GM18867 (cell line): ENCODE results near the gene PDIA4.

Experiments
- ATAC-seq: cut with Tn5 transposase; IDR thresholded peaks from one replicate; pipeline ENCODE4 v1.9.1; 2021; ENCODE audit warnings: mild to moderate bottlenecking, moderate library complexity; ENCODE audit not compliant: unreplicated experiment

Gene PDIA4

DNA sequence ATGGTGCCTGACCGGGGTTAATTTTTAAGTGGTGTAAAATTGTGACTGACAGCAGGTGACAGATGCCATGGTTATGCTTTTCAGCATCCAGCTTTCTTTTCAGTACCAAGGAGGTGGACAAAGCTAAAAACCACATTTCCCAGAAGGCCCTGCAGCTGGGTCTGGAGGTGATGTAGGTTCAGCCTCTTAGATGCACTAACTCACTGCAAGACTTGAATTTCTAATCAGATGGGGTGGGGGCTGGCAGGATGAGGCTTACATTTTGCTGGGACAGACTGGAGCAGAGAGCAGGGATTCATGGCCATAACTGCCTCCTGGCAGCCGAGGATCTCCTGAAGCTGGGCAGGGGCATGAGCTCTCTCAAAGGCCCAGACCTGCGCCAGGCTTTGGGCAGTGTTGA is 52.4 kb downstream of the PDIA4 start:
- ATAC-seq, result no peak

DNA sequence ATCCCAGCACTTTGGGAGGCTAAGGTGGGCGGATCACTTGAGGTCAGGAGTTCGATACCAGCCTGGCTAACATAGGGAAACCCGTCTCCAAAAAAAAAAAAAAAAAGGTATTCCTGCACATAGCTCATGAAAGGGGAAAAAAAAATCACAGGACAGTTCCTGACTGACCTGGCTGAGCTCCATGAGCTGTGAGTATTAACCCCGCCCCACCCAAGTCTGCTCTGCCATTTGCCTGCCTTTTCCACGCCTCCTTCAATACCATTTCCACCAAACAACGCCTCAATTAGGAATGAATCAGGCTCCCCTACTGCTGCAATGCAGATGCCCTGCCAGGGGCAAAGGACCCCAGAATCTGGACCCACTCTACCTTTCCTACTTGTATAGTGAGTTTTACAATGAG is 55.0 kb downstream of the PDIA4 start:
- no peak for ATAC-seq

DNA sequence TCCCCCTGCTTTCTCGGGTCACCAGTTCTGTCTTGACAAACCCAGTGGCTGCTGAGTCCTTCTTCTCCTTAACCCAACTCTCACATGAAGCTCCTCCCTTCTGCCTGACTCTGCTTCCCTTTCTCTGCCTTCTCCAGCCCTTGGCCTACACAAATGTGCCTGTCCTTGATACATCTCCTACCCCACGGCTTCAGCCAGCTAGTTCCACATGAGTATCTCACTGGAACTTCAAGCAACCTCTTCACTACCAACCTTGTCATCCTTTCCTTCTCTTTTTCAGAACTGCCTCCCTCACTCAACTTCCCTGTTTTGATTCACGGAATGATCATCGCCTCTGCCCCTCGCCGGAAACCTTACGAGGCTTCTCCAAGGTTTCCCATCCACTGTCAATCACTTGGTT is 55.9 kb downstream of the PDIA4 start:
- ATAC-seq, result no peak

DNA sequence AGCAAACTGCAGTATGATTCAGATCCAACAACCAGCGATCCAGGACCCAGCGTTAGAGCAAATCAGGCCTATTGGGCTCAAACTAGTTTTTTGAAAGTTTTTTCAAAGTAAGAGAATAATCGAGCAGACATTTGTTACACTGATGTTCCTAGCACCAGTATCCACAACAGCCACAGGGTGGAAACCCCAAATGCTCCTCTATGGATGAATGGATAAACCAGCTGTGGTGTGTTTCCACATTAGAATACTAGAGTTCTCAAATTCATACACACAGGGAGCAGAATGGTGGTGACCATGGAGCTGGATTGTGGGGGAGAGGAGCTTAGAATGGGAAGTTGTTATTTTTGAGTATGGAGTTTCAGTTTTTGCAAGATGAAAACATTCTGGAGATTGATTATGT is 60.7 kb downstream of the PDIA4 start:
- ATAC-seq, result no peak

DNA sequence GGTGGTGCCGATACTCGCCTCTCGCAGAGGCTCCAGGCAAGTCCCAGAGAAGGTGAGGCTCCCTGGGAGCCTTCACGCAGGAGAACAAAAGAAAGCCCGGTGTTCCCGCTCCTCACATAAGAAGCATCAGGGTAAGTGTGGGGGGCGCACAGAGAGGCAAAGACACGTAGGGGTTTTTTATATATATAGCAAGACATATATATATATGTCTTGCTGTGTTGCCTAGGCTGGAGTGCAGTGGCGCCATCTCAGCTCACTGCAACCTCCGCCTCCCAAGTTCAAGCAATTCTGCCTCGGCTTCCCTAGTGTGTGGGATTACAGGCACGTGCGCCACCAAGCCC is 61.3 kb downstream of the PDIA4 start:
- no peak for ATAC-seq

DNA sequence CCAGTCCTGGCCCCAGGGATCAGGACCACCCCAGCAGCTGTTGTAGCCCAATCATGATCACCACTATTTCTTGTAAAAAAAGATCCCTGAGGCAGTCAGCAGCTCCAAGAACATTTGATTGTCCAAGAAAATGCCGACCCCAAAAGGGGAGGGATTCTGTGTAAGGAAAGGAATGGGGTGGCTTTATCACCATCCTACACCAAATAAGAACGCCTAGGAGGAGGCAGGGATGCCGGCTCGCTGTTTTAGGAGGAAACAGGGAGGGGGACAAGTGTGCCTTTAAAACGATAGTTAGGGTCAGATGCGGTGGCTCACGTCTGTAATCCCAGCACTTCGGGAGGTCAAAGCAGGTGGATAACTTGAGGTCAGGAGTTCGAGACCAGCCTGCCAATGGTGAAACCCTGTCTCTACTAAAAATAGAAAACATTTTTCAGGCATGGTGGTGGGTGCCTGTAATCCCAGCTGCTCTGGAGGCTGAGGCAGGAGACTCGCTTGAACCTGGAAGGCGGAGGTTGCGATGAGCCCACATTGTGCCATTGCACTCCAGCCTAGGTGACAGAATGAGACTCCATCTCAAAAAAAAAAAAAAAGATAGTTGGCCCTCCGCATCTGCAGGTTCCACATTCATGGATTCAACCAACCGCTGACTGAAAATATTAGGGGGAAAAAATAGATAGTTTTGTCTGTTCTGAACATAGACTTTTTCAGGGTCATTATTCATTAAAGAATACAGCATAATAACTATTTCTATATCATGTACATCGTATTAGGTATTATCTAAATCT is 63.6 kb downstream of the PDIA4 start:
- ATAC-seq, result no peak

DNA sequence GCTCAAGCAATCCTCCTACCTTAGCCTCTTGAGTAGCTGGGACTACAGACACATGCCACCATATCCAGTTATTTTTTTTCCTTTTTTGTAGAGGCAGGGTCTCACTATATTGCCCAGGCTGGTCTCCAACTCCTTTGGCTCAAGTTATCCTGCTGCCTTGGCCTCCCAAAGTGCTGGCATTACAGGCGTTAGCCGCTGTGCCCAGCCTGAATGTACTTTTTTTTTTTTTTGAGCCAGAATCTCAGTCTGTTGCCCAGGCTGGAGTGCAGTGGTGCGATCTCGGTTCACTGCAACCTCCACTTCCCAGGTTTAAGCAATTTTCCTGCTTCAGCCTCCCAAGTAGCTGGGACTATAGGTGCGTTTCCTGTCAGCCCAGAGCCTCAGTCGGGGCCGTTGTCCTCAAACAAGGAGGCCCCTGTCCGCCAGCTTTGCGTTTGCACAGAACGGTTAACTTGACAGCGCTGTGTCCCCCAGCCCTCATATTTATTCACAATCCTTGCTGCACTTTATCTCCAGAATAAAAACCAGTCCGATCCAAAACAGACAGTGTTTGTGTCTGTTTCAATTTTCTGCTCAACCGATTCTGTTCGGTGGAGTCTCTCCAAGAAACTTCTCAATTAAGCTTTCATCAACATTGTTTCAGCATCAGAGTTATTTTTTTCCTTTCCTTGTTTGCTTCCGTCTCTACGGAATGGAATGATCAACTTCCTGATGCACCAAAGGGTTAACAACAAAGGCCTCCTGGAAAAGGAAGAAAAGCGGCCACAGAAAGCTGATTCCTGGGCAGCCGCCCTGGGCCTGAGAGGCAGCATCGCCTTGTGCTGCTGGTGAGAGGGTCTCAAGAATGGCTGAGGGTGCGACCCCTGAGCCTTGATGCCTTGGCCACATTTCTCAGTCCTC is 64.5 kb downstream of the PDIA4 start:
- no peak for ATAC-seq

DNA sequence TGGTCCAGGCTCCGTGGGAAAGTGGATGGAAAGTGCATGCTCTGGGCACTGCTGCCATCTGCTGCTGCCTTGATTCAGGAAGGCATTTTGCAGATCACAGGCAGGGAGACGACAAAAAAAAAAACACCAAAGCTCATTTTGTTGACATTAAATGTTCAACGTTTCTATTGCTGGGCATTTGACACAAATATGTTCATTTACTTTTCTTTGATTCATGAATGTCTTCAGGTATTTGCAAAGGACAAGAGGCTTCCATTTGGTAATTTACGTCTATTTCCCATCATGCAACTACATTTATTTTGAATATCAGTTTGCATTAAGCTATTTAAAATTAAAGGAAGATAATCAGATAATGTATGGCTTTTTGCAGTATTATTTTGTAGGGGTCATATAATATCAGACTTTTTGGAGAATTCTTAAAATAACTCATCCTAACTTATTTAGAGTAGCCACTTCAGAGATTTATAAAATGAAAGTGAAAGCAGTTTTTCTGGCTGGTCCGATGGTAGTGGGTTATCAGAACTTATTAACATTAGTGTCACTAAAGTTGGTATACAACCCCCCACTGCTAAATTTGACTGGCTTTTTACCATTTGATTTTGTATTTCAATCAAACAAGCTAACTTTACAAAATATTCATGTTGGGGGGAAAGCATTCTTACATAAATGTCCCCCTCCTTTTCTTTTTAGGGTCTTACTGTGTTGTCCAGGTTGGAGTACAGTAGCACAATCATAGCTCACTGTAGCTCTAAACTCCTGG is 65.3 kb downstream of the PDIA4 start:
- ATAC-seq, result peak; percentile 66

DNA sequence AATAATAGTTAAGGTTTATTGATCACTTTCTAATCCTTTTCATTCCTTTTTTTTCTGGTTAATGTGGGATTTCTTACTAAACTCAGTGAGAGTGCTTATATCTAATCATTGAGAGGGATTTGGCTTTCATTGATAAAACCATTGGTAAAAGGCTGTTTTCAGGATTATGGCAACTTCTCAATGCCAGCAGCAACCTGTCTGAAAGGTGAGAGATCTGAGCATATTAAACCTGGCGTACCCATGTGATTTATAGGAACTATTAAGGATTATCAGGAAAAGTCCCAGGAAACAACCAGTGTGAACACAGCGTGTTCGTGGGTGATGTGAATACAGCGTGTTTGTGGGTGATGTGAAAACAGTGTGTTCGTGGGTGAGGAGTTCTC is 65.9 kb downstream of the PDIA4 start:
- ATAC-seq, result no peak

DNA sequence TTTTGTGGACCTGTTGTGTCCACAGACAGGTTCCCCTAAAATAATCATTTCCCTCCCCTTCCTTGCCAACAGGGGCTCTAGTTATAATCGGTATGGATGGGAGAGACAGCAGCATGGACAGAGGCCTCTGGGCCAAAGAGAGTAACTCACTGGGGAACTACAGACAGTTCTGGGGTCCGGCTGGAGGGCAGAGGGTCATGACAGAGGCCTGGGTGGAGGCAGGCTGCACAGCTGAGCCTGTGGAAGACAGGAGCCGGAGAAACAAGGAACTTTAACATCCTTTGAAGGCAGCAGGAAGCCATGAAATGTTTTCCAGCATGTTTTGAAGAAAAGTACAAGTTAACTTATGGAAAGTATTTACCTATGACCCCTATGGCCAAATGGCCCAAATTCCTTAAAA is 68.6 kb downstream of the PDIA4 start:
- no peak for ATAC-seq

DNA sequence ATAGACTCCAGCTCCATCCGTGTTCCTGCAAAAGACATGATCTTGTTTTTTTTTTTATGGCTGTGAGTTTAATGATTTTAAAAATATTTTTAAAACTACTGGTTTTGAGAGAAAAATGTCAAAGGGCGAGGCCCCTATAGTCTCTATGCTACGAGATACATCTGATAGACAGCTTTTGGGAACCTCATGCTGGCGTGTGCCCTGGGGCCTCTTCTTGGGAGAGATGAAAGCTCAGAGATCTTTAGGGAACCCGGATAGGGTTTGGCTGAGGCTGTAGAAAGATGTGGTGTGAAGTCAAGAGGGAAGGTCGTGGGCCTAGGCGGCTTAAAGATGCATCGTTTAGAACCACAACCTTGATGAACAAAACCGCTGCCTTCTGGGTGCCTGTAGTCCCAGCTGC is 70.2 kb downstream of the PDIA4 start:
- no peak for ATAC-seq

DNA sequence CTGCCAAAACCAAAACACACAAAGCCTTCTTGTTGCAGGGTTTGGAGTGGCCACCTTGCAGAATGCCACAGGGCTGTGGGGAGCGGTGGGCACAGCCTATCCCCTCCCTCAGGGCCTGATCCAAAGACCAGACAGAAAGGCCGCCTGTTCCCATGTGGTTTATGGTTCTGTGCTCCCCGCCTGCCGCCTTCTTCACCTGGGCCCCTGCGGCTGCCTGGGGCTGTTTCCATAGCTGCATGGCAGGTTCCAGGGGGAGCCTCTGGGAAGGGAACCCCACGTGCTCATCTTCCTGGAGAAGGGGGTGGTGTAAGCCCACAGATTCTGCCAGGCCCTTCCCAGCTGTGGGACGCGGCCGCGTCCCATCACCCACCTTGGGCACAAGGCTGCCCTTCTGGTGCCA is 73.5 kb downstream of the PDIA4 start:
- ATAC-seq, result no peak

DNA sequence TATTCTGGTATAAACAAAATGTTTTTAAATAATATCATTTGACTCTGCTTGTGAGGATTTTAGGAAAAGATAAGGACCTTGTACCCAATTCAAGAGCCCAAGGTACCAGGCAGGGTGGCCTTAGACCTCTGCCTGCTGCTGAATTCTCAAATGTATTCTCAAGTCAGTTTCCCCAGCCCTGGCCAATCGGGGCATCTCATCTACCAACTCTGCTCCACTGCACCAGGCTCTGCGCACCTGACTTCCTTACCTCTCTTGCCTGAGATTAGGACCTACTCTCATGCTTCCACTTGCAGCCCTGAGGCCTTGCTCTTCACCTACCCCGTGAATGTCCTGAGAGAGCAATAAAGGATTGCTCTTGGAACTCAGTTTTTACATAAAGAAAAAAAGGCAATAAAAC is 74.6 kb downstream of the PDIA4 start:
- ATAC-seq, result no peak
